K562 (cell line): Measurements from ENCODE around the gene NAGLU. TPM values are rescaled to one million over a fixed set of nuclear protein-coding genes. Genes with fewer than 3 reads are reported as not detected.
A peak's percentile ranks its signal among the peaks of the same experiment; 100 is the strongest.

Experiments
- REST ChIP-seq, 2 experiments: fragments of 450-650 bp; formaldehyde crosslinking in 1 of 2; IDR thresholded peaks; 2 replicates each; pipeline versions ENCODE4 v1.4.0 to v1.6.1; 2014 to 2020; ENCODE audit warnings: mild to moderate bottlenecking in 2 of 2, borderline replicate concordance in 1 of 2, low read depth in 1 of 2
- ZNF395 ChIP-seq: fragments of 200-800 bp; sonication (Bioruptor generic); IDR thresholded peaks from 2 replicates; pipeline ENCODE4 v1.6.1; 2017; ENCODE audit warnings: missing genetic modification characterization, missing compliant biosample characterization
- polyA plus RNA-seq, 8 experiments: library from polyadenylated mRNA; depleted of rRNA in 4 of 8; stranded (reverse) in 5 of 8; unstranded in 3 of 8; fragments of >200 nt; fragmentation: Nextera tagmentation in 2 of 8; fragmentation: Illumina TruSeq in 1 of 8; extraction: Ambion mirVana in 2 of 8; extraction: Trizol in 1 of 8; gene quantifications; 2 replicates each; pipeline versions ENCODE4 v1.2.1 to v1.2.3, GENCODE V29; 2011 to 2014; ENCODE audit warnings: inconsistent platforms in 1 of 8, missing spikeins in 1 of 8
- total RNA-seq, 7 experiments: library from RNA; depleted of rRNA in 6 of 7; stranded (reverse); fragments of >200 nt in 6 of 7; fragmentation: Illumina TruSeq in 2 of 7; extraction: Trizol in 2 of 7; gene quantifications; 2 replicates each; pipeline versions ENCODE4 v1.2.1 to v1.2.3, GENCODE V29; 2011 to 2021; ENCODE audit warnings: low replicate concordance in 1 of 7
- TF ChIP-seq, protein P1 (sequence below), 2 experiments: IDR thresholded peaks; 2 replicates each; pipeline ENCODE4 v1.6.1; 2011; ENCODE audit warnings: borderline replicate concordance in 1 of 2, control low read depth in 1 of 2, low read depth in 1 of 2, low read length in 1 of 2, mild to moderate bottlenecking in 1 of 2, mixed read lengths in 1 of 2, moderate library complexity in 1 of 2; ENCODE audit not compliant: insufficient read depth in 1 of 2, insufficient read length in 1 of 2, poor library complexity in 1 of 2, severe bottlenecking in 1 of 2; ENCODE audit errors: extremely low read depth in 1 of 2

The NAGLU gene
- total and polyA plus RNA-seq, 9 of the 15 experiments (the other 6 are each of a cell fraction or from before 2014, with no cell fraction given), result 0.04 to 21.5 (median 8.5) TPM

GRCh38 chr17:42562388-42563142 is 26.5 kb downstream of the NAGLU start (continued):
- peak; percentile 13; the same call in 1 of the 2 replicates for TF ChIP-seq REST (IDR thresholded peaks at IDR 0.05; ENCODE audit: borderline replicate concordance)
- no peak for TF ChIP-seq REST (CRISPR knock-in tag; IDR thresholded peaks at IDR 0.05; ENCODE audit: low read depth)
- peak; percentile 29; the same call in 1 of the 2 replicates for TF ChIP-seq ZNF395 (CRISPR knock-in tag)
- TF ChIP-seq, protein P1, sequence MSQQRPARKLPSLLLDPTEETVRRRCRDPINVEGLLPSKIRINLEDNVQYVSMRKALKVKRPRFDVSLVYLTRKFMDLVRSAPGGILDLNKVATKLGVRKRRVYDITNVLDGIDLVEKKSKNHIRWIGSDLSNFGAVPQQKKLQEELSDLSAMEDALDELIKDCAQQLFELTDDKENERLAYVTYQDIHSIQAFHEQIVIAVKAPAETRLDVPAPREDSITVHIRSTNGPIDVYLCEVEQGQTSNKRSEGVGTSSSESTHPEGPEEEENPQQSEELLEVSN (IDR thresholded peaks at IDR 0.05; ENCODE audit: borderline replicate concordance in 1 of 2, extremely low read depth in 1 of 2, insufficient read depth in 1 of 2, insufficient read length in 1 of 2, low read depth in 1 of 2, low read length in 1 of 2, poor library complexity in 1 of 2, severe bottlenecking in 1 of 2), result peak in 1 of 2 experiments; percentile 33
